K562 (cell line): ENCODE results near the gene MAPK4. TPM values are rescaled to one million over a fixed set of nuclear protein-coding genes. Genes with fewer than 3 reads are reported as not detected.

ENCODE experiments used
- ATAC-seq: fragments of 200-7000 bp; cut with Tn5 transposase; 3 replicates; pipeline ENCODE4 v1.9.1; 2020; ENCODE audit warnings: moderate library complexity
- BruUV-seq: library from RNA; stranded (reverse); fragments of 400-500 nt; replicated peaks from 2 replicates; lab custom pipeline; 2021; lab: Mats Ljungman, UMichigan
- CTCF ChIA-PET: fragments of 300-600 bp; formaldehyde crosslinking; extraction: SDS; loops from one replicate; lab custom pipeline; 2021; ENCODE audit warnings: low intra/inter-chr PET ratio; lab: Yijun Ruan, JAX
- POLR2A ChIA-PET: fragments of 300-600, 350-650 bp; sonication (Branson Sonifier 250); formaldehyde crosslinking; extraction: SDS; loops from one replicate; lab custom pipeline; 2021; ENCODE audit warnings: antibody characterized with exemption, inconsistent platforms; lab: Yijun Ruan, JAX
- DNase-seq, 4 experiments: peaks; one replicate each; pipeline versions ENCODE4 v3.0.0 to v3.0.0-alpha.2; 2011 to 2018; ENCODE audit warnings: low spot score in 3 of 4, mixed read lengths in 3 of 4; ENCODE audit errors: extremely low read depth in 1 of 4
- FAIRE-seq: peaks from 2 replicates; lab custom pipeline; 2011; peaks lifted over from hg19 to GRCh38; lab: Jason Lieb, UNC
- H2AFZ ChIP-seq: 2 replicates; pipeline ENCODE4 v1.6.0; 2011; ENCODE audit warnings: low read depth, low read length, control low read depth, inconsistent platforms
- H3K27ac ChIP-seq: fragments of 200-600 bp; 3 replicates; pipeline ENCODE4 v1.8.0; 2011; ENCODE audit warnings: low read depth, mild to moderate bottlenecking, control low read depth, inconsistent platforms, low read length, moderate library complexity, mixed read lengths; ENCODE audit errors: extremely low read depth
- H3K27me3 ChIP-seq, 2 experiments: fragments of 300-600 bp in 1 of 2; 2 replicates in 1 of 2; 3 replicates in 1 of 2; pipeline versions ENCODE4 v1.6.0 to v1.8.0; 2011; ENCODE audit warnings: inconsistent platforms in 2 of 2, low read length in 2 of 2, mild to moderate bottlenecking in 1 of 2, mixed read lengths in 1 of 2, moderate library complexity in 1 of 2; ENCODE audit not compliant: control insufficient read depth in 2 of 2, insufficient read depth in 2 of 2
- H3K36me3 ChIP-seq: fragments of 300-600 bp; 3 replicates; pipeline ENCODE4 v1.8.0; 2011; ENCODE audit warnings: mild to moderate bottlenecking, low read length, inconsistent platforms; ENCODE audit not compliant: control insufficient read depth, insufficient read depth
- H3K4me1 ChIP-seq, 2 experiments: fragments of 200-600 bp in 1 of 2; replicated peaks in 1 of 2; 2 replicates in 1 of 2; 3 replicates in 1 of 2; pipeline versions ENCODE4 v1.5.1 to v1.8.0; 2011; ENCODE audit warnings: inconsistent platforms in 2 of 2, low read length in 2 of 2, mild to moderate bottlenecking in 1 of 2, mixed read lengths in 1 of 2, moderate library complexity in 1 of 2; ENCODE audit not compliant: control insufficient read depth in 2 of 2, insufficient read depth in 2 of 2
- H3K4me2 ChIP-seq: 2 replicates; pipeline ENCODE4 v1.6.1; 2011; ENCODE audit warnings: low read length, control low read depth, inconsistent platforms, mixed read lengths; ENCODE audit not compliant: insufficient read depth
- H3K4me3 ChIP-seq: fragments of 200-600 bp; sonication (generic), shearing (Covaris generic); 2 replicates; pipeline ENCODE4 v1.5.1; 2016; ENCODE audit warnings: control low read depth, inconsistent platforms
- H3K79me2 ChIP-seq: fragments of 200-600 bp; 3 replicates; pipeline ENCODE4 v1.8.0; 2011; ENCODE audit warnings: low read length, inconsistent platforms; ENCODE audit not compliant: control insufficient read depth, insufficient read depth
- H3K9ac ChIP-seq, 2 experiments: 2 replicates each; pipeline versions ENCODE4 v1.6.0 to v1.6.1; 2011; ENCODE audit warnings: low read depth in 2 of 2, low read length in 2 of 2, control low read depth in 1 of 2, inconsistent platforms in 1 of 2, mild to moderate bottlenecking in 1 of 2, mixed read lengths in 1 of 2; ENCODE audit not compliant: insufficient read depth in 1 of 2
- H3K9me1 ChIP-seq: one replicate; pipeline ENCODE4 v1.6.0; 2011; ENCODE audit warnings: inconsistent platforms, mild to moderate bottlenecking, low read length, moderate library complexity; ENCODE audit not compliant: control insufficient read depth, insufficient read depth
- H3K9me3 ChIP-seq: replicated peaks from 2 replicates; pipeline ENCODE4 v1.5.1; 2011; ENCODE audit warnings: low read depth, low read length, inconsistent platforms; ENCODE audit not compliant: control insufficient read depth, insufficient read depth
- H4K20me1 ChIP-seq: replicated peaks from 2 replicates; pipeline ENCODE4 v1.6.1; 2011; ENCODE audit warnings: low read length, inconsistent platforms, mixed read lengths; ENCODE audit not compliant: control insufficient read depth, insufficient read depth
- BHLHE40 ChIP-seq: IDR thresholded peaks from 2 replicates; pipeline ENCODE4 v1.6.1; 2011; ENCODE audit warnings: low read length, improper control_type of control experiment
- ELF1 ChIP-seq: fragments of 200-800 bp; sonication (Bioruptor generic); IDR thresholded peaks from 2 replicates; pipeline ENCODE4 v1.6.1; 2016; ENCODE audit warnings: missing genetic modification characterization, missing compliant biosample characterization
- RBM22 ChIP-seq: fragments of 200-400 bp; formaldehyde crosslinking; IDR thresholded peaks from 2 replicates; pipeline ENCODE4 v1.6.1; 2018; ENCODE audit warnings: low read length, low read depth; ENCODE audit not compliant: poor library complexity, severe bottlenecking
- RFX1 ChIP-seq: fragments of 450-650 bp; IDR thresholded peaks from 2 replicates; pipeline ENCODE4 v1.6.1; 2016; ENCODE audit warnings: mild to moderate bottlenecking, moderate library complexity
- SIX5 ChIP-seq, 2 experiments: IDR thresholded peaks; 2 replicates each; pipeline ENCODE4 v1.6.1; 2011; ENCODE audit warnings: low read length in 2 of 2, borderline replicate concordance in 1 of 2, low read depth in 1 of 2, mild to moderate bottlenecking in 1 of 2, moderate library complexity in 1 of 2; ENCODE audit not compliant: insufficient read depth in 1 of 2
- TSC22D4 ChIP-seq: fragments of 450-650 bp; IDR thresholded peaks from 2 replicates; pipeline ENCODE4 v1.6.1; 2016; ENCODE audit warnings: missing genetic modification characterization, missing biosample characterization, control low read depth
- WGBS: fragments of 100-300 bp; shearing (Covaris generic); methylation state at CpG from one replicate; pipeline ENCODE4 v1.1.6; 2016; ENCODE audit warnings: low coverage, mixed read lengths; ENCODE audit not compliant: insufficient coverage; ENCODE audit errors: missing lambda C conversion rate; 5-methylcytosine and 5-hydroxymethylcytosine counted together
- in situ Hi-C: fragments of 300-500 bp; cut with MboI; formaldehyde crosslinking; loops from 4 replicates; pipeline ENCODE4 v1.15.0; 2018; ENCODE audit warnings: inconsistent platforms, mixed read lengths
- intact Hi-C: fragments of 100-400 bp; cut with micrococcal nuclease; formaldehyde crosslinking; loops from 2 replicates; pipeline ENCODE4 v1.14.2; 2022
- polyA plus RNA-seq, 8 experiments: library from polyadenylated mRNA; depleted of rRNA in 4 of 8; stranded (reverse) in 5 of 8; unstranded in 3 of 8; fragments of >200 nt; fragmentation: Nextera tagmentation in 2 of 8; fragmentation: Illumina TruSeq in 1 of 8; extraction: Ambion mirVana in 2 of 8; extraction: Trizol in 1 of 8; gene quantifications; 2 replicates each; pipeline versions ENCODE4 v1.2.1 to v1.2.3, GENCODE V29; 2011 to 2014; ENCODE audit warnings: inconsistent platforms in 1 of 8, missing spikeins in 1 of 8
- total RNA-seq, 7 experiments: library from RNA; depleted of rRNA in 6 of 7; stranded (reverse); fragments of >200 nt in 6 of 7; fragmentation: Illumina TruSeq in 2 of 7; extraction: Trizol in 2 of 7; gene quantifications; 2 replicates each; pipeline versions ENCODE4 v1.2.1 to v1.2.3, GENCODE V29; 2011 to 2021; ENCODE audit warnings: low replicate concordance in 1 of 7
- TF ChIP-seq, protein P1 (sequence below): fragments of 450-650 bp; IDR thresholded peaks from 2 replicates; pipeline ENCODE4 v1.6.1; 2018; ENCODE audit not compliant: partially characterized antibody
- TF ChIP-seq, protein P2 (sequence below): fragments of 250-450 bp; sonication (Bioruptor Pico); IDR thresholded peaks from 2 replicates; pipeline ENCODE4 v1.4.0; 2020
- TF ChIP-seq, protein P3 (sequence below): fragments of 250-450 bp; sonication (Bioruptor Pico); IDR thresholded peaks from 2 replicates; pipeline ENCODE4 v1.4.0; 2020; ENCODE audit warnings: borderline replicate concordance

Gene MAPK4
- total and polyA plus RNA-seq, 9 of the 15 experiments (the other 6 are each of a cell fraction or from before 2014, with no cell fraction given): not detected

DNA sequence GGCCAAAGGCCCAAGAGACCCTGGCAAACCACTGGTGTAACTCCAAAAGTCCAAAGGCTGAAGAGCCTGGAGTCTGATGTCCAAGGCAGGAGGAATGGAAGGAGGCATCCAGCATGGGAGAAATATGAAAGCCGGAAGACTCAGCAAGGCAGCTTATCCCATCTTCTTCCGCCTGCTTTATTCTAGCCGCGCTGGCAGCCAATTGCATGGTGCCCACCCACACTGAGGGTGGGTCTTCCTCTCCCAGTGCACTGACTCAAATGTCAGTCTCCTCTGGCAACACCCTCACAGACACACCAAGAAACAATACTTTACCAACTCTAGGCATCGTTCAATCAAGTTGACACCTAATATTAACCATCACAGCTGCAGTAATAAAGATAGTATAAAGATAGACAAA is 34.1 kb downstream of the MAPK4 start:
- Histone ChIP-seq H2AFZ (no peak overlapping the region), H3K36me3 (no peaks in the 10 kb centered on the region), H4K20me1 (no peaks in the 10 kb centered on the region), H3K9me1 (no peaks in the 10 kb centered on the region), H3K27me3 (no peaks in the 10 kb centered on the region), H3K79me2 (no peaks in the 10 kb centered on the region), H3K9me3 (no peaks in the 10 kb centered on the region), H3K9ac (no peak overlapping the region), H3K4me1 (no peaks in the 10 kb centered on the region), H3K4me3 (no peak overlapping the region), H3K4me2 (no peak overlapping the region), H3K27ac (no peak overlapping the region)
- 5% methylated on average over 5 of the region's 5 CpGs for WGBS
- no peak for FAIRE-seq
- no peak for ATAC-seq
- DNase-seq: no peak
- no TSS peak for BruUV-seq
- intact Hi-C loops: no loop called here
- in situ Hi-C loops: no loop called here
- ChIA-PET POLR2A (no interaction called here), CTCF (no interaction called here)
- no peak for TF ChIP-seq ELF1 (tag)
- TF ChIP-seq TSC22D4 (tag): no peak
- TF ChIP-seq, protein P1, sequence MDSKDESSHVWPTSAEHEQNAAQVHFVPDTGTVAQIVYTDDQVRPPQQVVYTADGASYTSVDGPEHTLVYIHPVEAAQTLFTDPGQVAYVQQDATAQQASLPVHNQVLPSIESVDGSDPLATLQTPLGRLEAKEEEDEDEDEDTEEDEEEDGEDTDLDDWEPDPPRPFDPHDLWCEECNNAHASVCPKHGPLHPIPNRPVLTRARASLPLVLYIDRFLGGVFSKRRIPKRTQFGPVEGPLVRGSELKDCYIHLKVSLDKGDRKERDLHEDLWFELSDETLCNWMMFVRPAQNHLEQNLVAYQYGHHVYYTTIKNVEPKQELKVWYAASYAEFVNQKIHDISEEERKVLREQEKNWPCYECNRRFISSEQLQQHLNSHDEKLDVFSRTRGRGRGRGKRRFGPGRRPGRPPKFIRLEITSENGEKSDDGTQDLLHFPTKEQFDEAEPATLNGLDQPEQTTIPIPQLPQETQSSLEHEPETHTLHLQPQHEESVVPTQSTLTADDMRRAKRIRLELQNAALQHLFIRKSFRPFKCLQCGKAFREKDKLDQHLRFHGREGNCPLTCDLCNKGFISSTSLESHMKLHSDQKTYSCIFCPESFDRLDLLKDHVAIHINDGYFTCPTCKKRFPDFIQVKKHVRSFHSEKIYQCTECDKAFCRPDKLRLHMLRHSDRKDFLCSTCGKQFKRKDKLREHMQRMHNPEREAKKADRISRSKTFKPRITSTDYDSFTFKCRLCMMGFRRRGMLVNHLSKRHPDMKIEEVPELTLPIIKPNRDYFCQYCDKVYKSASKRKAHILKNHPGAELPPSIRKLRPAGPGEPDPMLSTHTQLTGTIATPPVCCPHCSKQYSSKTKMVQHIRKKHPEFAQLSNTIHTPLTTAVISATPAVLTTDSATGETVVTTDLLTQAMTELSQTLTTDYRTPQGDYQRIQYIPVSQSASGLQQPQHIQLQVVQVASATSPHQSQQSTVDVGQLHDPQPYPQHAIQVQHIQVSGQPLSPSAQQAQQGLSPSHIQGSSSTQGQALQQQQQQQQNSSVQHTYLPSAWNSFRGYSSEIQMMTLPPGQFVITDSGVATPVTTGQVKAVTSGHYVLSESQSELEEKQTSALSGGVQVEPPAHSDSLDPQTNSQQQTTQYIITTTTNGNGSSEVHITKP: no peak
- TF ChIP-seq, protein P2, sequence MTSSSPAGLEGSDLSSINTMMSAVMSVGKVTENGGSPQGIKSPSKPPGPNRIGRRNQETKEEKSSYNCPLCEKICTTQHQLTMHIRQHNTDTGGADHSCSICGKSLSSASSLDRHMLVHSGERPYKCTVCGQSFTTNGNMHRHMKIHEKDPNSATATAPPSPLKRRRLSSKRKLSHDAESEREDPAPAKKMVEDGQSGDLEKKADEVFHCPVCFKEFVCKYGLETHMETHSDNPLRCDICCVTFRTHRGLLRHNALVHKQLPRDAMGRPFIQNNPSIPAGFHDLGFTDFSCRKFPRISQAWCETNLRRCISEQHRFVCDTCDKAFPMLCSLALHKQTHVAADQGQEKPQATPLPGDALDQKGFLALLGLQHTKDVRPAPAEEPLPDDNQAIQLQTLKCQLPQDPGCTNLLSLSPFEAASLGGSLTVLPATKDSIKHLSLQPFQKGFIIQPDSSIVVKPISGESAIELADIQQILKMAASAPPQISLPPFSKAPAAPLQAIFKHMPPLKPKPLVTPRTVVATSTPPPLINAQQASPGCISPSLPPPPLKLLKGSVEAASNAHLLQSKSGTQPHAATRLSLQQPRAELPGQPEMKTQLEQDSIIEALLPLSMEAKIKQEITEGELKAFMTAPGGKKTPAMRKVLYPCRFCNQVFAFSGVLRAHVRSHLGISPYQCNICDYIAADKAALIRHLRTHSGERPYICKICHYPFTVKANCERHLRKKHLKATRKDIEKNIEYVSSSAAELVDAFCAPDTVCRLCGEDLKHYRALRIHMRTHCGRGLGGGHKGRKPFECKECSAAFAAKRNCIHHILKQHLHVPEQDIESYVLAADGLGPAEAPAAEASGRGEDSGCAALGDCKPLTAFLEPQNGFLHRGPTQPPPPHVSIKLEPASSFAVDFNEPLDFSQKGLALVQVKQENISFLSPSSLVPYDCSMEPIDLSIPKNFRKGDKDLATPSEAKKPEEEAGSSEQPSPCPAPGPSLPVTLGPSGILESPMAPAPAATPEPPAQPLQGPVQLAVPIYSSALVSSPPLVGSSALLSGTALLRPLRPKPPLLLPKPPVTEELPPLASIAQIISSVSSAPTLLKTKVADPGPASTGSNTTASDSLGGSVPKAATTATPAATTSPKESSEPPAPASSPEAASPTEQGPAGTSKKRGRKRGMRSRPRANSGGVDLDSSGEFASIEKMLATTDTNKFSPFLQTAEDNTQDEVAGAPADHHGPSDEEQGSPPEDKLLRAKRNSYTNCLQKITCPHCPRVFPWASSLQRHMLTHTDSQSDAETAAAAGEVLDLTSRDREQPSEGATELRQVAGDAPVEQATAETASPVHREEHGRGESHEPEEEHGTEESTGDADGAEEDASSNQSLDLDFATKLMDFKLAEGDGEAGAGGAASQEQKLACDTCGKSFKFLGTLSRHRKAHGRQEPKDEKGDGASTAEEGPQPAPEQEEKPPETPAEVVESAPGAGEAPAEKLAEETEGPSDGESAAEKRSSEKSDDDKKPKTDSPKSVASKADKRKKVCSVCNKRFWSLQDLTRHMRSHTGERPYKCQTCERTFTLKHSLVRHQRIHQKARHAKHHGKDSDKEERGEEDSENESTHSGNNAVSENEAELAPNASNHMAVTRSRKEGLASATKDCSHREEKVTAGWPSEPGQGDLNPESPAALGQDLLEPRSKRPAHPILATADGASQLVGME (CRISPR knock-in tag): no peak
- TF ChIP-seq, protein P3, sequence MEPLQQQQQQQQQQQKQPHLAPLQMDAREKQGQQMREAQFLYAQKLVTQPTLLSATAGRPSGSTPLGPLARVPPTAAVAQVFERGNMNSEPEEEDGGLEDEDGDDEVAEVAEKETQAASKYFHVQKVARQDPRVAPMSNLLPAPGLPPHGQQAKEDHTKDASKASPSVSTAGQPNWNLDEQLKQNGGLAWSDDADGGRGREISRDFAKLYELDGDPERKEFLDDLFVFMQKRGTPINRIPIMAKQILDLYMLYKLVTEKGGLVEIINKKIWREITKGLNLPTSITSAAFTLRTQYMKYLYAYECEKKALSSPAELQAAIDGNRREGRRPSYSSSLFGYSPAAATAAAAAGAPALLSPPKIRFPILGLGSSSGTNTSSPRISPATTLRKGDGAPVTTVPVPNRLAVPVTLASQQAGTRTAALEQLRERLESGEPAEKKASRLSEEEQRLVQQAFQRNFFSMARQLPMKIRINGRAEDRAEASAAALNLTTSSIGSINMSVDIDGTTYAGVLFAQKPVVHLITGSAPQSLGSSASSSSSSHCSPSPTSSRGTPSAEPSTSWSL: no peak
- no peak for TF ChIP-seq RBM22
- no peak for TF ChIP-seq SIX5 (IDR thresholded peaks at IDR 0.05; ENCODE audit: borderline replicate concordance in 1 of 2, insufficient read depth in 1 of 2, low read depth in 1 of 2, low read length in 2 of 2)
- TF ChIP-seq RFX1: no peak
- TF ChIP-seq BHLHE40: no peak
